RWPE1 (cell line): ENCODE data around the gene IGF2.

ENCODE experiments used
- CTCF ChIA-PET: fragments of 350-600 bp; sonication (Branson Sonifier 250); formaldehyde crosslinking; extraction: SDS; loops from one replicate; lab custom pipeline; 2021; lab: Yijun Ruan, JAX
- POLR2A ChIA-PET: fragments of 400-600 bp; formaldehyde crosslinking; extraction: SDS; loops from one replicate; lab custom pipeline; 2020; ENCODE audit warnings: antibody characterized with exemption; ENCODE audit not compliant: low non-redundant PET; lab: Yijun Ruan, JAX
- DNase-seq: peaks from one replicate; pipeline ENCODE4 v3.0.0; 2012; ENCODE audit warnings: low spot score
- H3K27ac ChIP-seq: fragments of 450-650 bp; 2 replicates; pipeline ENCODE4 v1.5.1; 2017
- CTCF ChIP-seq: fragments of 450-650 bp; conservative IDR thresholded peaks from 2 replicates; pipeline ENCODE4 v1.5.1; 2017; ENCODE audit warnings: low read depth, mild to moderate bottlenecking

Gene IGF2

DNA sequence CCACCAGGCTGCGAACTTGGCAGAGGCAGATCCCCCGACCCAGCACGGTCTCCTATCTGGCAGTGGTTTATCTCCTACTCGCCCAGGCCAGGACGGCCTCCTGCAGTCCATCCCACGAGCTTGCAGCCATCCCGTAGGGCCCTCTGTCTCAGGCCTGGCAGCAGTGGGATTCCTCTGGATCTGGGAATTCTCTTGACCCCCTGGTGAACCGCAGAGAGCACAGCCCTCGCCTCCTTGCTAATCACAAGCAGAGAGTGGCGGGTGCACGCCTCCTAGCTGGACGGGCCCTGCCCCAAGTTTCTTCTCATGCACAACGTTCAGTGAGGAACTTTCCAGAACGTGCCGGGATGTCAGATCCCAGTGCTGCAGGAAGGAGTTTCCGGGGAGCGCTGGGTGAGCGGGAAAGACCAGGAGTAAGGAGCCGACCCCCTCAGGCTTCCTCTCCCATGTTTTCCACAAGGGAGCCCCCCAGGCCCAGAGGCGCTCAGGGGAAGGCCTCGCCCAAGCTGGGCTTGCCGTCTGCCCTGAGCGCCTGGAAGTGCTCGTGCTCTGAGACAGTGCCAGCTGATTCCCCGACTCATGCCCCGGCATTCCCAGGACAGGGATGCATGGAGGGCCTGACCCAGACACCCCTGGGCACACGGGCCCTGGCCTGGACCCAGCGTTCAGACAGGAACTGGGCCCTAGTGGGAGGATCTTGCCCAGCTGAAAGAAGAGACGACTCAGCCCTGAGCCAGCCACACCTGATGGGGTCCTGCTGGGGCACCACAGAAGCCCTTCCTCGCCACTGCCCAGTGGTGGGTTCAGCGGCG is 24.6 kb downstream of the IGF2 start:
- POLR2A ChIA-PET: no interaction called here
- CTCF ChIA-PET: interaction anchor here (1.2 to 1.3 kb wide), 2 partner anchors 37 to 78 kb away, joined by 4 to 10 read pairs; no protein-coding TSS in a partner anchor
- no peak for TF ChIP-seq CTCF
- no peak overlapping the region for H3K27ac ChIP-seq
- no peak for DNase-seq

- no peak overlapping the region for H3K27ac ChIP-seq
- ChIA-PET POLR2A (no interaction called here), CTCF (interaction anchor here (1.3 kb wide), 1 partner anchor 77 kb away, joined by 4 read pairs; no protein-coding TSS in a partner anchor)
- no peak for TF ChIP-seq CTCF
- DNase-seq: no peak
These were observed 25.4 kb downstream of the IGF2 start for GRCh38 chr11:2113776-2114175.

- CTCF ChIA-PET: no interaction called here
- no peak overlapping the region for H3K27ac ChIP-seq
- no peak for TF ChIP-seq CTCF
- no peak for DNase-seq
- POLR2A ChIA-PET: no interaction called here
These were observed 28.7 kb downstream of the IGF2 start for GRCh38 chr11:2110521-2110920.

GRCh38 chr11:2109541-2110019 is 29.6 kb downstream of the IGF2 start:
- no peak for DNase-seq
- POLR2A ChIA-PET: no interaction called here
- no peak overlapping the region for H3K27ac ChIP-seq
- CTCF ChIA-PET: no interaction called here
- no peak for TF ChIP-seq CTCF

DNA sequence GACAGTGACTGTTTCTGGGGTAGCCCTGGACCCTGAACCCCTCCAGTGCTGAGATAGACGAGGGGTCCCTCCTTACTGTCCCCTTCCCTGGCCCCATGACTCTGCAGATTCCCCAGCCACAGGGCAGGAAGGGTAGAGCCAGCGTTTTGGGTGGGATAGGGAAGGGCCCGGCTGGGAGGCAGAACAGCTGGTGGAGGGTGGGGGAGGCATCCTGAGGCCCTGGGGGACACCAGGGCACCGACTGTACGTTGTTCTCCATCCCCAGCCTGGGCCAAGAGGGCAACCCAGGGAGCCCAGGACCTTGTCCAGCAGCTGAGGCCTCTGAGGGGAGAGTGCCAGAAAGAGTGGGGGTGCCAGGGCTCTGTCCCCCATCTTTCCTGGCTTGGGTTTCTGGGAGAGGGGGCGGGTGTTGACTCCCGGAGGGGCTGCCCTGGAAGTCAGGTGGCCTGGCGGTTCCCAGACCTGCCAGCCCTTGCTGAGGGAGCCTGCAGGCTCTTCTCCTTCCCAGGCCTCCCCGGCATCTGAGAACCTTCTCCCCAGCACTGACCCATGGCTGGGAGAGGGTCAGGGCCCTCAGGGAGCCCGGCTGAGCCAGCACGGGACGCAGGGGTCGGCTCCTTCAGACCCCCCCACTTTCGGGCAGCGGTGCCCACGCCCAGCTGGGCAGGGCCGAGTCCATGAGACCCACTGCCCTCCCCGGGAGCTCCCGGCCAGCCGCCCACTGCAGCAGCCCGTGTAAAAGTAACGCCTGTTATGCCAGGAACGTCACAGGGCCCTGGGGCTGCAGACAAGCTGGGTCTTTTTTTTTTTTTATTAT is 30.3 kb downstream of the IGF2 start:
- H3K27ac ChIP-seq: no peak overlapping the region
- ChIA-PET POLR2A (interaction anchor here (0.7 kb wide), 1 partner anchor 15 kb away, joined by 4 read pairs; no protein-coding TSS in a partner anchor), CTCF (interaction anchor here (0.6 kb wide), 1 partner anchor 70 kb away, joined by 3 read pairs; no protein-coding TSS in a partner anchor)
- no peak for DNase-seq
- no peak for TF ChIP-seq CTCF

GRCh38 chr11:2107941-2108630 is 31.1 kb downstream of the IGF2 start:
- no peak overlapping the region for H3K27ac ChIP-seq
- ChIA-PET POLR2A (interaction anchor here (0.7 kb wide), 1 partner anchor 14 kb away, joined by 4 read pairs; no protein-coding TSS in a partner anchor), CTCF (no interaction called here)
- TF ChIP-seq CTCF: no peak
- DNase-seq: no peak
